ENCODE results near the gene VAMP8.

DNA sequence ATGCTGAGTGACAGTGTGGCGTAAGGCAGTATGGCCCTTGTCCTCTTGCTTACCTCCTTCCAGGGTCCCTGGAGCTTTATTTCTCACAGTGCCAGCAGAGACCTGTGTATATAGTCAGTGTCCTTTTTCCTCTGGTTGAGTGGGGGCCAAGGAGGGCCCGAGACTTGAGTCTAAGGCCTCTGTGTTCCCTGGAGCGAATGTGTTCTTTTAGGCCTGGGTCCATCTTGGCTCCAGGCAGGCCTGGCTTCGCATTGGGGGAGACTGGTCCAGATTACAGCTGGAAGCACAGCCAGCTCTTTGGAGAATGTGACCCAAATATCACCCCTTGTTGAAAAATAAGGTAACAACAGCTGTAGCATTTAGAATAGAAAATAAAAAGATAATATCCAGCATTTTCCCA lies 11.8 kb downstream of the VAMP8 start:
- no peak for TF ChIP-seq EZH2 (IDR thresholded peaks at IDR 0.05; ENCODE audit: borderline replicate concordance, low read length)
- TF ChIP-seq, protein P1, sequence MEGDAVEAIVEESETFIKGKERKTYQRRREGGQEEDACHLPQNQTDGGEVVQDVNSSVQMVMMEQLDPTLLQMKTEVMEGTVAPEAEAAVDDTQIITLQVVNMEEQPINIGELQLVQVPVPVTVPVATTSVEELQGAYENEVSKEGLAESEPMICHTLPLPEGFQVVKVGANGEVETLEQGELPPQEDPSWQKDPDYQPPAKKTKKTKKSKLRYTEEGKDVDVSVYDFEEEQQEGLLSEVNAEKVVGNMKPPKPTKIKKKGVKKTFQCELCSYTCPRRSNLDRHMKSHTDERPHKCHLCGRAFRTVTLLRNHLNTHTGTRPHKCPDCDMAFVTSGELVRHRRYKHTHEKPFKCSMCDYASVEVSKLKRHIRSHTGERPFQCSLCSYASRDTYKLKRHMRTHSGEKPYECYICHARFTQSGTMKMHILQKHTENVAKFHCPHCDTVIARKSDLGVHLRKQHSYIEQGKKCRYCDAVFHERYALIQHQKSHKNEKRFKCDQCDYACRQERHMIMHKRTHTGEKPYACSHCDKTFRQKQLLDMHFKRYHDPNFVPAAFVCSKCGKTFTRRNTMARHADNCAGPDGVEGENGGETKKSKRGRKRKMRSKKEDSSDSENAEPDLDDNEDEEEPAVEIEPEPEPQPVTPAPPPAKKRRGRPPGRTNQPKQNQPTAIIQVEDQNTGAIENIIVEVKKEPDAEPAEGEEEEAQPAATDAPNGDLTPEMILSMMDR (conservative IDR thresholded peaks at IDR 0.05 in 1 of 2, IDR thresholded peaks at IDR 0.05 in 1 of 2; ENCODE audit: extremely low read depth in 1 of 2, insufficient read depth in 1 of 2, low read depth in 1 of 2, low read length in 2 of 2): no peak

All from mammary epithelial cell (primary cell).